ENCODE measurements around the gene TEDC2. TPM values are rescaled to one million over a fixed set of nuclear protein-coding genes. Genes with fewer than 3 reads are reported as not detected.

Gene TEDC2
- total RNA-seq, 1 experiment from 2014 or later, result 30.9 TPM

GRCh38 chr16:2451851-2452320, 8.0 kb upstream of the TEDC2 start:
- Histone ChIP-seq H3K9me3 (replicated peaks) (no peaks in the 10 kb centered on the region), H3K27ac (no peak overlapping the region), H3K27me3 (no peaks in the 10 kb centered on the region), H3K4me3 (no peak overlapping the region), H3K36me3 (peaks cover 71% of the 10 kb centered on the region), H3K4me1 (no peaks in the 10 kb centered on the region)
- no peak for DNase-seq

- DNase-seq, result no peak
- Histone ChIP-seq H3K9me3 (replicated peaks) (no peaks in the 10 kb centered on the region), H3K4me3 (no peak overlapping the region), H3K4me1 (no peaks in the 10 kb centered on the region), H3K36me3 (peaks cover 74% of the 10 kb centered on the region), H3K27ac (no peak overlapping the region), H3K27me3 (no peaks in the 10 kb centered on the region)
These were observed 7.3 kb upstream of the TEDC2 start for GRCh38 chr16:2452650-2453049.

GRCh38 chr16:2455081-2455845, 4.6 kb upstream of the TEDC2 start:
- H3K36me3 ChIP-seq, result peaks cover 55% of the 10 kb centered on the region
- no peaks in the 10 kb centered on the region for H3K4me1 ChIP-seq
- no peak for DNase-seq
- no peak overlapping the region for H3K4me3 ChIP-seq
- no peaks in the 10 kb centered on the region for H3K27me3 ChIP-seq
- H3K27ac ChIP-seq, result no peak overlapping the region
- no peaks in the 10 kb centered on the region for H3K9me3 ChIP-seq (replicated peaks)

- Histone ChIP-seq H3K27ac (no peak overlapping the region), H3K9me3 (replicated peaks) (no peaks in the 10 kb centered on the region), H3K27me3 (no peaks in the 10 kb centered on the region), H3K4me1 (peaks cover 4% of the 10 kb centered on the region; the same call in 1 of the 2 replicates), H3K36me3 (peaks cover 53% of the 10 kb centered on the region), H3K4me3 (no peak overlapping the region)
- DNase-seq, result no peak
These were observed 3.3 kb upstream of the TEDC2 start for GRCh38 chr16:2456551-2457153.

DNA sequence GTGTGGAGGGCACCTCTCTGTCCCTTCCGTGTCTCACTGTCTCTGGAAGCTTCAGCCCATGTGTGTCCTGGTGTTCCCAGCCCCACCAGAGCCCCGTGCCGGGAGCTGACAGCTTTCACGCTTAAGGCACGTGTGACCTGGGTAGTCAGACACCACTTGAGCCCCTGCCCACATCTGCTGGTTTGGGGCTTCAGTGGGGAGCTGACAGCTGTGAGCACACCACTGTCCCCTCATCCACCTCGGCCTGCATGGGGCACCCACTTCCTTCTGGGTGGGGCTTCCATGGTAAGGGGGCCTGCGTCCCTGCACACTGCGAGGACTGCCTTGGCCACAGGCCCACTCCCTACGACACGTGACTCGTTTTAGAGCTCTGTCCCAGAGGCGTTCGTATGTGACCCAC, 2.6 kb upstream of the TEDC2 start:
- no peak for DNase-seq
- H3K4me1 ChIP-seq, result peaks cover 4% of the 10 kb centered on the region; the same call in 1 of the 2 replicates

GRCh38 chr16:2457946-2458345, 2.0 kb upstream of the TEDC2 start:
- H3K36me3 ChIP-seq, result peaks cover 41% of the 10 kb centered on the region
- no peak overlapping the region for H3K4me3 ChIP-seq
- no peaks in the 10 kb centered on the region for H3K9me3 ChIP-seq (replicated peaks)
- H3K27me3 ChIP-seq, result no peaks in the 10 kb centered on the region
- H3K4me1 ChIP-seq, result peaks cover 4% of the 10 kb centered on the region; the same call in 1 of the 2 replicates
- no peak overlapping the region for H3K27ac ChIP-seq
- DNase-seq, result no peak

More for the DNA sequence above, 2.6 kb upstream of the TEDC2 start:
- H3K27me3 ChIP-seq, result no peaks in the 10 kb centered on the region
- H3K36me3 ChIP-seq, result peaks cover 47% of the 10 kb centered on the region
- H3K27ac ChIP-seq, result no peak overlapping the region
- H3K4me3 ChIP-seq, result no peak overlapping the region
- no peaks in the 10 kb centered on the region for H3K9me3 ChIP-seq (replicated peaks)

DNA sequence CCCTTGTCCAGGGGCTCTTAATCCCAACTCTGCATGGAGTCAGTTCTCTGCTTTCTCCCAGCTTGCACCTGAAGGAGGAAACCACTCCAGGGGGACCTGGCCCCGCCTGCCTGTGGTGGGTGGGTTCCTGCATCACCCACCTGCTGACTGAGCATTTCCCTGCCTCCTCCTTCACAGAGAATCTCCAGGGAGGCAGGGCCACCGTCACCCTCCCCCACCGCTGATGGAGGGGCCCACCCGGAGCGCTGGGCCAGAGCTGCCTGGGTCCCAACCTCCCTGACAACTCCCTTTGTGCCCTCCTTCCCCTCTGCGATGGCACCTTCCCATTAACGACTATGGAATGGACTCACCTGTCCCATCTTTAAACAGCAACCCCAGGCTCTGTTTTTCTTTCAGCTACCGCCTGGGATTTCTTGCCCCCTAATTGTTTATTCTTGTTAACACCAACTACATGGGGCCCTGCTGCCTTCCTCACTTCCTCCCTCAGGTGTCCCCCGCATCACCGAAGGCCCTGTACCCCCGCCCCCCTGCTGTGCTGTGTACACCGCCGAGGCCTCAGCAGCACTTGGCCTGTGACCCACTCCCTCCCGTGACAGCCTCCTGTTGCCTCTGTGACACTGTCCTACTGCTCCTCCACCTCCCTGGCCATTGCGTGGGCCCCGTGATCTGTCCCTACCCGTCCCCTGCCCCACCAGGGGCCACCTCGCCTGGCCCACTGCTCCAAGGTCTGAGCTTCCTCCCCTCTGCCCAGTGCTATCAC, 842 bp upstream of the TEDC2 start:
- Histone ChIP-seq H3K4me3 (peak overlapping the region; percentile 65), H3K27me3 (no peaks in the 10 kb centered on the region), H3K27ac (peak overlapping the region; percentile 10; the same call in 1 of the 2 replicates), H3K36me3 (peaks cover 31% of the 10 kb centered on the region), H3K4me1 (peaks cover 4% of the 10 kb centered on the region; the same call in 1 of the 2 replicates), H3K9me3 (replicated peaks) (no peaks in the 10 kb centered on the region)
- DNase-seq, result no peak

- H3K9me3 ChIP-seq (replicated peaks), result no peaks in the 10 kb centered on the region
- peak overlapping the region; percentile 10; the same call in 1 of the 2 replicates for H3K27ac ChIP-seq
These were observed 443 bp downstream of the TEDC2 start for GRCh38 chr16:2460391-2460713.

GRCh38 chr16:2460916-2461315, 1.0 kb downstream of the TEDC2 start:
- no peak for DNase-seq
- H3K4me3 ChIP-seq, result peak overlapping the region; percentile 65
- peaks cover 17% of the 10 kb centered on the region for H3K36me3 ChIP-seq
- H3K4me1 ChIP-seq, result peaks cover 4% of the 10 kb centered on the region; the same call in 1 of the 2 replicates
- no peaks in the 10 kb centered on the region for H3K27me3 ChIP-seq
- no peaks in the 10 kb centered on the region for H3K9me3 ChIP-seq (replicated peaks)
- no peak overlapping the region for H3K27ac ChIP-seq

More at GRCh38 chr16:2460391-2460713, 443 bp downstream of the TEDC2 start:
- H3K27me3 ChIP-seq, result no peaks in the 10 kb centered on the region
- peaks cover 22% of the 10 kb centered on the region for H3K36me3 ChIP-seq
- peak overlapping the region; percentile 65 for H3K4me3 ChIP-seq
- peaks cover 4% of the 10 kb centered on the region; the same call in 1 of the 2 replicates for H3K4me1 ChIP-seq
- DNase-seq, result no peak

DNA sequence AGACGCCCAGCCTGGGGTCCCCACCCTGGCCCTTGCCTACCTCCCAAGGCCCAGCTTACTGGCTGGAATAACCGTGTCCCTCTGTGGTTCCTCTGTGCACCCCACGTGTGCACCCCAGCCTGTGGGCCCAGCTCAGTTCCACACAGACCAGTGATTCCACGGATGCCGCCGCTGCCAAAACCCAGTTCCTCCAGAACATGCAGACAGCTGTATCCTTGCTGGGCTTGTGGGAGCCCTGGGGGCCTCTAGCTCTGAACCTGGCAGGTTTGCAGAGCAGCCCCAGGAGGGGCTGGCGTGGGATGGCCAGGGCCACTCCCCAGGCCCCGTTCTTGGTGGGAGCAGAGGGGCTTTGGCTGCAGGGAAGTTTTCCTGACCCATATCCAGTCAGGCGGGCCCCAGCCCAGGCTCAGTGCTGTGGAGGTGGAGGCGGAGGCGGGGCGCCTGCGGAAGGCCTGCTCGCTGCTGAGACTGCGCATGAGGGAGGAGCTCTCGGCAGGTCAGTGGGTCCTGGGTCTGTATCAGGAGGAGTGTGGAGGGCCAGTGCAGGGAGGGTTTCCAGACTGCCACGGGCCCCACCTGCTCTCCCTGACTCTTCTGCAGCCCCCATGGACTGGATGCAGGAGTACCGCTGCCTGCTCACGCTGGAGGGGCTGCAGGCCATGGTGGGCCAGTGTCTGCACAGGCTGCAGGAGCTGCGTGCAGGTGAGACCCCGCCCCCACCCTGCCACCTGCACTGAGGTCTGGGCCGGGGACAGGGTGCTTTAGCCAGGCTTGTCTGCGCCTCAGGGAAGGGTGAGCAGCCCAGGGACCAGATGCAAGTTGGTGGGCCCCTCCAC, 2.3 kb downstream of the TEDC2 start:
- H3K27ac ChIP-seq, result no peak overlapping the region
- DNase-seq, result no peak
- no peak overlapping the region for H3K4me3 ChIP-seq
- no peaks in the 10 kb centered on the region for H3K9me3 ChIP-seq (replicated peaks)
- peaks cover 7% of the 10 kb centered on the region for H3K4me1 ChIP-seq
- peaks cover 6% of the 10 kb centered on the region for H3K36me3 ChIP-seq
- H3K27me3 ChIP-seq, result no peaks in the 10 kb centered on the region

DNA sequence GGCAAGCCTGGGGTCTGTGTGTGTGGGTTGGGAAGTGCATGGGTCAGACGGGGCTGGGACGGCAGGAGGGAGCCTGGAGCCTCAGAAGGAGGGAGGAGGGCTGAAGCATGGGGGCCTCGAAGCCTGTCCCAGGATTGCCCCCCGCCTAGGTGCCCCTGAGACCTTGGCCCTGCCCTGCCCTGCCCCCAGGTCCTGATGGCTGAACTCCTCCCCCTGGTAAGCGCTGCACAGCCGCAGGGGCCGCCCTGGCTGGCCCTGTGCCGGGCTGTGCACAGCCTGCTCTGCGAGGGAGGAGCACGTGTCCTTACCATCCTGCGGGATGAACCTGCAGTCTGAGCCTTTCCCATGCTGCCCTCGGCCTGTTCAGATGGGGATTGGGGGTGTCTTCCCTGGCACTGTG, 4.4 kb downstream of the TEDC2 start:
- H3K4me1 ChIP-seq, result peaks cover 19% of the 10 kb centered on the region
- H3K27me3 ChIP-seq, result no peaks in the 10 kb centered on the region
- H3K36me3 ChIP-seq, result no peaks in the 10 kb centered on the region
- H3K9me3 ChIP-seq (replicated peaks), result no peaks in the 10 kb centered on the region
- H3K4me3 ChIP-seq, result no peak overlapping the region
- no peak for DNase-seq
- H3K27ac ChIP-seq, result no peak overlapping the region

GRCh38 chr16:2465653-2466415, 5.9 kb downstream of the TEDC2 start:
- H3K4me1 ChIP-seq, result peaks cover 33% of the 10 kb centered on the region
- DNase-seq, result peak; percentile 28 to 40
- no peaks in the 10 kb centered on the region for H3K27me3 ChIP-seq
- no peak overlapping the region for H3K27ac ChIP-seq
- no peaks in the 10 kb centered on the region for H3K9me3 ChIP-seq (replicated peaks)
- no peaks in the 10 kb centered on the region for H3K36me3 ChIP-seq
- no peak overlapping the region for H3K4me3 ChIP-seq

DNA sequence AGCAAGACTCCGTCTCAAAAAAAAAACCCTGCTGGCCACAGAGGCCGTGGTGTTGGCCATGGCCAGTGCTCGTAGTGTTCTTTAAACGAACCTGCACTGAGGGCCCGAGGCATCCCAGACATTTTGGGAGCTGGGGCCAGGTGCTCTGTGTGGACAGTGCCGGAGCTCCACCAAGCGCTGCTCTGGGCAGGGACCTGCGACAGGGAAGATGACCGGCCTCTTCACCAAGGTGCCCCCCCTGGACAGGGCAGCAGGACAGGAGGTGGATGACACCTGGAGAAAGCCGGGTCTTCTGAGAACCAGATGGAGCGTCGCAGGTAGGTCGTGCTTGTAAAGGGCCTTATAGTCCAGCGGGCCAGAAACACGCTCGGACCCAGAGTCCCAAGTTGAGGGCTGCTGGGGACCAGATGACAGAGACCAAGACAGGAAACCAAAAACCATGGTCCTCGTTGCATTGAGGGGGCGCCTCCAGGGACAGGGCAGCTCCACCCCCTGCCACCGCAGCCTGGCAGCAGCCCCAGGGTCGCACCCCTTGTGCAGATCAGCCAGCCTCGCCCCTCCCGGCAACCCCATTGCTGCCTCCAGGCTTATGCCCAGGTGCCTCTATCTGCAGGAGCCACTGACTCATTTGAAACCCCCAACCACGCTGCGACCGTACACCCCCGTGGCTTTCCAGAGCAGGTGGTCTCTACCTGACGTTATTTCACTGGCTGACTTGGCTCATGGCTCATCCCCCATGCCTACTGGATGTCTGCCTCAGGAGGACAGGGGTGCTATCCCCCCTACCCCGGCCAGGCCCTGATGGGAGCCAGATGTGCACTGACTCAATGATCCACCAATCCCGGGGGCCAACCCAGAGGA, 7.0 kb downstream of the TEDC2 start:
- H3K4me3 ChIP-seq, result peak overlapping the region; percentile 60
- H3K27me3 ChIP-seq, result no peaks in the 10 kb centered on the region
- no peak for DNase-seq
- H3K4me1 ChIP-seq, result peaks cover 33% of the 10 kb centered on the region
- no peaks in the 10 kb centered on the region for H3K9me3 ChIP-seq (replicated peaks)
- no peaks in the 10 kb centered on the region for H3K36me3 ChIP-seq
- peak overlapping the region; percentile 90 for H3K27ac ChIP-seq

All from SJCRH30 (cell line).